ENCODE data around the gene ASTN2.

DNA sequence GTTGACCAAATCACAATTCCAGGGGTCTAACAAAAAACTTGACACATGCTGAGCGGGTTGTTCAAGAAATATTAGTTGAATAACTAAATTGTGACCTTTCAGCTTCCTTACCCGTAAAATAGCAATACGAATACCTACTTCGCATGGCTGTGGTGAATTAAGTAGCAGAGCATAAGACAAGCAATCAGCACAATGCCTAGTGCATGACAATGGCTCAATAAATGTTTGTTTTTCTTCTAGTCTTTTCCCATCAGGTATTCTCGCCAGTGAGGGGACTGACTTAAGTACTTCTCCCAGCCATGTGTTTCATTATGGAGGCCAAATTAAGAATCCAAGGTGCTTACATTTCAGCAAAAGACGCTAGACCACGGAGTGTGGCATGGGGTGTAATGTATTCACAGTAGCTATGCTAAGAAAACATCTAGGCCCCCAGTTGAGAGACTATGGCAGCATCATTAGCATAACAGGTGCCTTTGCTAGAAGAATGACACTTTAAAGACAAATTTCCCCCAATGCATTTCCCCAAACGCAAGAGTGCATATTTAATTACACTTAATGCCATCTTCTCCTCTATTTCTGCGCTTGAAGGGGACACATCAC, 145.9 kb downstream of the ASTN2 start:
- TF ChIP-seq JUN (IDR thresholded peaks at IDR 0.05; ENCODE audit: borderline replicate concordance, insufficient read depth, insufficient read length, low read depth) (no peak), CTCF (IDR thresholded peaks at IDR 0.05; ENCODE audit: extremely low read depth in 1 of 2, insufficient read depth in 1 of 2, low read depth in 1 of 2, low read length in 2 of 2) (no peak), POLR2A (IDR thresholded peaks at IDR 0.05; ENCODE audit: low read depth, low read length) (no peak), POLR2AphosphoS5 (IDR thresholded peaks at IDR 0.05; ENCODE audit: insufficient read depth, low read depth, low read length) (no peak), EZH2 (IDR thresholded peaks at IDR 0.05; ENCODE audit: borderline replicate concordance, low read depth, low read length, severe bottlenecking) (no peak), MAX (IDR thresholded peaks at IDR 0.05; ENCODE audit: insufficient read depth, insufficient read length) (no peak), MYC (IDR thresholded peaks at IDR 0.05; ENCODE audit: low read depth, low read length) (no peak), GATA2 (IDR thresholded peaks at IDR 0.05; ENCODE audit: insufficient read depth, insufficient read length, low read depth, low read length) (no peak), FOS (IDR thresholded peaks at IDR 0.05; ENCODE audit: borderline replicate concordance, insufficient read depth, low read length) (no peak)

Data from endothelial cell of umbilical vein (primary cell).